ENCODE data around the gene FBL. TPM values are rescaled to one million over a fixed set of nuclear protein-coding genes. Genes with fewer than 3 reads are reported as not detected.

The FBL gene
- total and polyA plus RNA-seq, 2 of the 13 experiments (the other 11 are each of a cell fraction or from before 2014, with no cell fraction given), result 153 to 468 TPM

- TF ChIP-seq IKZF5 (CRISPR knock-in tag; IDR thresholded peaks at IDR 0.05) (peak; percentile 41; the same call in 1 of the 2 replicates), SALL1 (CRISPR knock-in tag; IDR thresholded peaks at IDR 0.05) (peak; percentile 50; the same call in 1 of the 2 replicates), SMAD1 (CRISPR knock-in tag; IDR thresholded peaks at IDR 0.05; ENCODE audit: borderline replicate concordance, low read depth) (no peak; the same call in 1 of the 2 replicates), TBX3 (IDR thresholded peaks at IDR 0.05; ENCODE audit: borderline replicate concordance) (no peak), ZFYVE20 (CRISPR knock-in tag; IDR thresholded peaks at IDR 0.05; ENCODE audit: borderline replicate concordance, low read depth) (no peak), BRCA1 (CRISPR knock-in tag; IDR thresholded peaks at IDR 0.05) (peak; percentile 78; the same call in 1 of the 2 replicates), PHF20 (CRISPR knock-in tag; IDR thresholded peaks at IDR 0.05) (peak; percentile 64; the same call in 1 of the 2 replicates), ZBED4 (CRISPR knock-in tag; IDR thresholded peaks at IDR 0.05; ENCODE audit: borderline replicate concordance) (no peak), HMGXB4 (CRISPR knock-in tag; IDR thresholded peaks at IDR 0.05; ENCODE audit: borderline replicate concordance in 1 of 2, low read depth in 1 of 2) (peak; percentile 50 to 66; a peak in 2 of 4 replicates), ZNF710 (CRISPR knock-in tag; IDR thresholded peaks at IDR 0.05; ENCODE audit: borderline replicate concordance) (0 out of 2 replicates have a peak, but pooled peaks have one; percentile 7), ELF3 (CRISPR knock-in tag; IDR thresholded peaks at IDR 0.05) (no peak), ZBTB46 (CRISPR knock-in tag; IDR thresholded peaks at IDR 0.05; ENCODE audit: borderline replicate concordance) (no peak; the same call in 1 of the 2 replicates), DPF2 (CRISPR knock-in tag; IDR thresholded peaks at IDR 0.05; ENCODE audit: borderline replicate concordance, low read depth) (no peak), SRSF1 (optimal IDR thresholded peaks at IDR 0.05; ENCODE audit: low read depth, low read length) (peak; percentile 78), PBX2 (CRISPR knock-in tag; IDR thresholded peaks at IDR 0.05) (no peak)
These were observed at the start of gene FBL (continued) for GRCh38 chr19:39845933-39846677.
